RWPE1 (cell line): Measurements from ENCODE around the gene DPYSL4.
"Not testable (repeated sequence)": the region's sequence is repeated elsewhere in the genome, so short reads cannot be mapped to it uniquely, and the experiment has no call there.

Source experiments
- CTCF ChIA-PET: fragments of 350-600 bp; sonication (Branson Sonifier 250); formaldehyde crosslinking; extraction: SDS; loops from one replicate; lab custom pipeline; 2021; lab: Yijun Ruan, JAX
- POLR2A ChIA-PET: fragments of 400-600 bp; formaldehyde crosslinking; extraction: SDS; loops from one replicate; lab custom pipeline; 2020; ENCODE audit warnings: antibody characterized with exemption; ENCODE audit not compliant: low non-redundant PET; lab: Yijun Ruan, JAX
- DNase-seq: peaks from one replicate; pipeline ENCODE4 v3.0.0; 2012; ENCODE audit warnings: low spot score
- H3K27ac ChIP-seq: fragments of 450-650 bp; 2 replicates; pipeline ENCODE4 v1.5.1; 2017
- TF ChIP-seq, protein P1 (sequence below): fragments of 450-650 bp; conservative IDR thresholded peaks from 2 replicates; pipeline ENCODE4 v1.5.1; 2017; ENCODE audit warnings: low read depth, mild to moderate bottlenecking

The DPYSL4 gene

DNA sequence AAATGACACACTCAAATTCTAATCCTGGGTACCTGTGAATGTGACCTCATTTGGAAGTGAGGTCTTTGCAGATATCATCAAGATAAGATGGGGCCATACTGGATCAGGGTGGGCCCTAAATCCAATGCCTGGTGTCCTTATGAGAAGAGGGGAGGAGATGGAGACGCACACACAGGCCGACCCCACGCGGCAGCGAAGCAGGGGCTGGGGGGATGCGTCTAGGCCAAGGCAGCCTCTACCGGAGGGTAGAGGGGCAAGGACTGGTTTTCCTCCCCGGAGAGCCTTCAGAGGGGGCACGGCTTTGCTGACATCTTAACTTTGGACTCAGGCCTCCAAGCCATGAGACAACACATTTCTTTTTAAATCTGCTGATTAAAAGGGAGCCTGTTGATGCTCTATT is 33.3 kb downstream of the DPYSL4 start:
- DNase-seq, result no peak
- no peak overlapping the region for H3K27ac ChIP-seq
- TF ChIP-seq, protein P1, sequence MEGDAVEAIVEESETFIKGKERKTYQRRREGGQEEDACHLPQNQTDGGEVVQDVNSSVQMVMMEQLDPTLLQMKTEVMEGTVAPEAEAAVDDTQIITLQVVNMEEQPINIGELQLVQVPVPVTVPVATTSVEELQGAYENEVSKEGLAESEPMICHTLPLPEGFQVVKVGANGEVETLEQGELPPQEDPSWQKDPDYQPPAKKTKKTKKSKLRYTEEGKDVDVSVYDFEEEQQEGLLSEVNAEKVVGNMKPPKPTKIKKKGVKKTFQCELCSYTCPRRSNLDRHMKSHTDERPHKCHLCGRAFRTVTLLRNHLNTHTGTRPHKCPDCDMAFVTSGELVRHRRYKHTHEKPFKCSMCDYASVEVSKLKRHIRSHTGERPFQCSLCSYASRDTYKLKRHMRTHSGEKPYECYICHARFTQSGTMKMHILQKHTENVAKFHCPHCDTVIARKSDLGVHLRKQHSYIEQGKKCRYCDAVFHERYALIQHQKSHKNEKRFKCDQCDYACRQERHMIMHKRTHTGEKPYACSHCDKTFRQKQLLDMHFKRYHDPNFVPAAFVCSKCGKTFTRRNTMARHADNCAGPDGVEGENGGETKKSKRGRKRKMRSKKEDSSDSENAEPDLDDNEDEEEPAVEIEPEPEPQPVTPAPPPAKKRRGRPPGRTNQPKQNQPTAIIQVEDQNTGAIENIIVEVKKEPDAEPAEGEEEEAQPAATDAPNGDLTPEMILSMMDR, result no peak
- ChIA-PET POLR2A (no interaction called here), CTCF (no interaction called here)

DNA sequence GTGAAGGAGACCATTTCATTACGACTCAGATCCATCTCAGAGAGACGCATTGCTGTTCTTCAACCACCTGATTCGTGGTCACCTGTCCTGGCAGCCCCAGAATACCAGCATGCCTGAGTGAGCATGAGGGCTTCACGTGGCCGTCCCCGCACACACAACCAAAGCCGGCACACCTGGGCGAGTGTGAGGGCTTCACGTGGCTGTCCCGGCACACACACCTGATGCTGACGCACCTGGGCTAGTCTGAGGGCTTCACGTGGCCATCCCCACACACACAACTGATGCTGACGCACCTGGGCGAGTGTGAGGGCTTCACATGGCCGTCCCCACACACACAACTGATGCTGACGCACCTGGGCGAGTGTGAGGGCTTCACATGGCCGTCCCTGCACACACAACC is 34.2 kb downstream of the DPYSL4 start:
- CTCF ChIA-PET, DNase-seq, POLR2A ChIA-PET, H3K27ac ChIP-seq: not testable (repeated sequence)

DNA sequence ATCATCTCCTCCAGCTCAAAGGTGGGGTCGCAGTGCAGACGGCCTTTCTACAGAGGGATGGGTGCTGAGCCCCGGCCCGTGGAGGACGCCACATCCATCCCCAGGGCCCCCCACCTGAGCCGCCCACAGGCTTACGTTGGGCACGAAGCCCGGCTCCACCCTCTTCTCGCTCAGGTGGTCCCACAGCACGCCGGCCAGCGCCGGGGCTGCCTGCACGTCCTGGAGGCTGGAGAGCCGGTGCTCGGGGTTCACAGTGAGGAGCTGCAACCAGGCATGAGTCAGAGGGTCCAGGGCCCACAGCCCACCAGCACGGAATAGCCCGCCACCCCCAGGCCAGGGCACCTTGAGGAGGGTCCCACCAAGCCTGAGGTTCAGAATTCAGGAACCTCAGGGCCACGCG is 36.0 kb downstream of the DPYSL4 start:
- no peak for DNase-seq
- CTCF ChIA-PET, result interaction anchor here (0.5 to 2.5 kb wide), 7 partner anchors 76 to 276 kb away, joined by 3 to 10 read pairs (median 4); no protein-coding TSS in a partner anchor
- TF ChIP-seq, protein P1, result no peak
- POLR2A ChIA-PET, result no interaction called here
- H3K27ac ChIP-seq, result no peak overlapping the region

DNA sequence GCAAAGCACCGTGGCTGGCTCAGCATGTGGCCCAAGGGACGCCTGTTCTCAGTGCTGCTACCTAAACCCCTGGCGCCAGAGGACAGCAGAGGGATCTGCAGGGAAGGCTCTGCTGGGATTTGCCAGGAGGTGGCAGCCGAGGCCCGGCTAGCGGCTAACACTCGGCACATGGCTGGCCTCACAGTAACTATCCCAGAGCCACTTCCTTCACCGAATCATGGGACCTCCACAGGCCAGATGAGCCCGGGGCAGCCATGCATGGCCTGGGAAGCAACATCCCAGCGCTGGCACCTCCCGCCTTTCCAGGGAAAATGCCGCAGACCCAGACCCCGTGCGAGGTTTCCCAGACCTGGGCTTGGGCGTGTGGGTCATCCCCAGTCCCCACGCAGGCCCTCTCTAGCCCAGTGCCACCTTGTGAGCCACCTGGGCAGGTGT is 36.4 kb downstream of the DPYSL4 start:
- DNase-seq, result peak; percentile 82

DNA sequence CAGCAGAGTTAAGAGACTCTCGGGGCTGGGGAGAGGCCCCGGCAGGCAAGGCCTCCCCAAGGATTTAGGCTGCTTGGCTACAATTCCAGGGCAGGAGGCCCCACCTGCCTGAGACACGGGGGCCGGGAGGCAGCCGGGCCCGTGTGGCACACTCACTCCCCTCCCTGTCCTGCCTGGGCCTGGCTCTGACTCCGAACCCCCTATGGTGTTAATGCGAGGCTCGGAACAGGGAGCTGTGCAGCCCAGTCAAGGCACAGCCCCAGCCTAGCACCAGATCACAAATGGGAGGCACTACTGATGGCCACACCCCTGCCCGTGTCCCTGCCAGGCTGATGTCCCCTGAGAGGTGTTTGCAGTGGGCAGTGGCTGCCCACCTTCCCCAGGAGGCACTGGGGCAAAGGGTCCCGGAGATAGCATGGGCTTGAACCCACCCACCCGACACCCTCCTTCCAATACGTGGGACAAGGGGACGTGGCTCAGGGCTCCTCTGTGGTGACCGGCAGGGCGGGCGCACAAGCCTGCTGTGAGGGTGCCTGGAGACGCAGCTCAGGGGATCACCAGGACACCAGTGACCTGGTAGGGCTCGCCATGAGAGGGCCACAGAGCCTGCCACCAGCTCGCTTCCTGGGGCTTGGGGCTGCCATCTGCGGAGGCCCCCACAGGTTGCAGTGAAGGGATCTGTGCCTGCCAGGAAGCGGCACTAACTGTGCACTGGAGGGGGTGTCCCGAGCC is 37.0 kb downstream of the DPYSL4 start:
- CTCF ChIA-PET, result interaction anchor here (0.5 to 2.5 kb wide), 9 partner anchors 11 to 441 kb away, joined by 3 to 10 read pairs (median 4); no protein-coding TSS in a partner anchor
- no peak for DNase-seq

More for the DNA sequence above, 36.4 kb downstream of the DPYSL4 start:
- POLR2A ChIA-PET, result no interaction called here
- TF ChIP-seq, protein P1, result peak; percentile 80
- H3K27ac ChIP-seq, result no peak overlapping the region
- CTCF ChIA-PET, result interaction anchor here (0.5 to 2.5 kb wide), 7 partner anchors 11 to 441 kb away, joined by 3 to 10 read pairs (median 4); no protein-coding TSS in a partner anchor

DNA sequence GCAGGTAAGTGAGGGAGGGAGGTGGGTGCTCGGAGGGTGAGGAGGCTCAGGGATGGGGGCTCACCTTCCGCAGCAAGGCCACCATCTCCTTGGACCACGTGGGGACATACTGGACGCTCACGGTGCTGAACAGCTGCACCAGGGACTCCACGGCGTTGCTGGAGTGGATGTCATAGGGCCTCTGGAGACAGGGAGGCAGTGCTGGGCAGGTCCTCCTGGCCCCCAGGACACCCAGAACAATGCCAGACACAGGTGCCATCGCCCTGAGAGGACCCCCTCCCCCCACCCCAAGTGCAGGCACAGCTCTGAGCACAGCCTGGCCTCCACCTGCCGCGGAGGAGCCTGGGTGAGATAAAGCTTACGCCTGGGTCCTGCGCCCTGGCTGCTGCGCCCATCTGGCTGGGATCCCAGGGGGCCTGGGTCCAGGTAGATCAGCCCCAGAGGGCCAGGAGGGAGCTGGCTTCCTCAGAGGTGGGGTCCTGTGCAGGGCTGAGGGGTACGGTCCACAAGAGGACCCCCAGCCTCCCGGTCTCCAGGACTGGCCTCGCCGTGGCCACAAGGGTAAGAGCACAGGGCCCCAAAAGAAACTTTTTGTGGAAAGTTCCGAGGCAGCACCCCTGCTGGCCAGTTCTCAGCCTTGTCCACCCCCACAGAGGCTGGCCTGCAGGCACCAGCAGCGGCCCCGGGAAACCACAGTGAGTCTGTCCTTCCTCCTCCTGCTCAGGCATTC is 37.8 kb downstream of the DPYSL4 start:
- CTCF ChIA-PET, result interaction anchor here (0.6 to 2.5 kb wide), 7 partner anchors 10 to 229 kb away, joined by 3 to 10 read pairs (median 4); no protein-coding TSS in a partner anchor
- TF ChIP-seq, protein P1, result no peak
- DNase-seq, result no peak
- POLR2A ChIA-PET, result no interaction called here
- H3K27ac ChIP-seq, result no peak overlapping the region

More for the DNA sequence above, 37.0 kb downstream of the DPYSL4 start:
- TF ChIP-seq, protein P1, result no peak
- H3K27ac ChIP-seq, result no peak overlapping the region
- POLR2A ChIA-PET, result no interaction called here
